ENCODE data around the gene SLC2A11. TPM values are rescaled to one million over a fixed set of nuclear protein-coding genes. Genes with fewer than 3 reads are reported as not detected.
A peak's percentile ranks its signal among the peaks of the same experiment; 100 is the strongest.

Gene SLC2A11
- total and polyA plus RNA-seq, 9 of the 15 experiments (the other 6 are each of a cell fraction or from before 2014, with no cell fraction given): 0.44 to 2.7 (median 2.1) TPM

DNA sequence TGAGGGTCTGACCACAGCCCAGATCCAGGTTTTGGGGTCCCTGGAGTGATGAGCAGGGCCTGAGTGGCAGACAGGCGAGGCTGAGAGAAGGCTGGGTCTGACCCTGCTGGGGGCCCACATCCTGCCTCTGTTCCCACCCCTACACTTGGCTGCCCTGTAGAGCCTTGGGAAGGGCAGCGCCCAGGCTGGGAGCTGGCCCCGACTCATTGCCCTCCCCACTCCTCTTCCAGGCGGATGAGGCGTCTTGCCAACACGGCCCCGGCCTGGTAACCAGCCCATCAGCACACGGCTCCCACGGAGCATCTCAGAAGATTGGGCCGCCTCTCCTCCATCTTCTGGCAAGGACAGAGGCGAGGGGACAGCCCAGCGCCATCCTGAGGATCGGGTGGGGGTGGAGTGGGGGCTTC is 23.8 kb upstream of the SLC2A11 start (continued):
- TF ChIP-seq IFI16 (CRISPR knock-in tag; IDR thresholded peaks at IDR 0.05) (no peak), DMBX1 (CRISPR knock-in tag; IDR thresholded peaks at IDR 0.05; ENCODE audit: borderline replicate concordance) (no peak)

GRCh38 chr22:23834406-23834792 is 23.3 kb upstream of the SLC2A11 start:
- no peaks in the 10 kb centered on the region for H3K9me3 ChIP-seq (replicated peaks; ENCODE audit: control insufficient read depth, insufficient read depth, low read depth, low read length)
- ATAC-seq: no peak
- H4K20me1 ChIP-seq (replicated peaks; ENCODE audit: control insufficient read depth, insufficient read depth, low read length): no peaks in the 10 kb centered on the region; the same call in 1 of the 2 replicates
- intact Hi-C loops (cut with micrococcal nuclease) (no loop called here), in situ Hi-C loops (cut with MboI) (no loop called here)
- WGBS (ENCODE audit: insufficient coverage, low coverage, missing lambda C conversion rate): 87% methylated on average over 3 of the region's 3 CpGs
- H3K4me2 ChIP-seq (ENCODE audit: insufficient read depth, low read length): no peak overlapping the region
- H3K4me3 ChIP-seq: no peak overlapping the region
- no TSS peak for BruUV-seq (replicated peaks)
- peaks cover 0 to 37% of the 10 kb centered on the region in 2 experiments; a peak in 3 of 5 replicates for H3K4me1 ChIP-seq (replicated peaks in 1 of 2; ENCODE audit: control insufficient read depth in 2 of 2, insufficient read depth in 2 of 2, low read length in 2 of 2)
- DNase-seq (ENCODE audit: extremely low read depth in 1 of 4, low spot score in 3 of 4): no peak
- peak overlapping the region in 1 of 2 experiments; percentile 26; a peak in 1 of 4 replicates for H3K9ac ChIP-seq (ENCODE audit: insufficient read depth in 1 of 2, low read depth in 2 of 2, low read length in 2 of 2)
- CTCF ChIA-PET (ENCODE audit: low intra/inter-chr PET ratio): no interaction called here
- POLR2A ChIA-PET: interaction anchor here (0.9 to 1.5 kb wide), 2 partner anchors 11 to 20 kb away, joined by 3 to 5 read pairs; no protein-coding TSS in a partner anchor
- no peaks in the 10 kb centered on the region for H3K9me1 ChIP-seq (ENCODE audit: control insufficient read depth, insufficient read depth, low read length)
- peaks cover 48% of the 10 kb centered on the region; the same call in 2 of the 3 replicates for H3K36me3 ChIP-seq (ENCODE audit: control insufficient read depth, insufficient read depth, low read length)
- no peaks in the 10 kb centered on the region for H3K27me3 ChIP-seq (ENCODE audit: control insufficient read depth in 2 of 2, insufficient read depth in 2 of 2, low read length in 2 of 2)
- H3K79me2 ChIP-seq (ENCODE audit: control insufficient read depth, insufficient read depth, low read length): no peaks in the 10 kb centered on the region
- no peak for FAIRE-seq
- no peak overlapping the region for H3K27ac ChIP-seq (ENCODE audit: extremely low read depth, low read depth, low read length)
- no peak overlapping the region for H2AFZ ChIP-seq (ENCODE audit: low read depth, low read length)
- no peak for TF ChIP-seq HDAC3 (IDR thresholded peaks at IDR 0.05; ENCODE audit: borderline replicate concordance, partially characterized antibody)
- TF ChIP-seq TRIM24 (IDR thresholded peaks at IDR 0.05): no peak
- TF ChIP-seq ZNF778 (CRISPR knock-in tag; IDR thresholded peaks at IDR 0.05): no peak
- TF ChIP-seq HDAC1 (IDR thresholded peaks at IDR 0.05): no peak
- no peak for TF ChIP-seq CBX3 (IDR thresholded peaks at IDR 0.05; ENCODE audit: borderline replicate concordance in 1 of 2, low read length in 2 of 2)
- no peak for TF ChIP-seq ZNF407 (IDR thresholded peaks at IDR 0.05; ENCODE audit: low read depth)
- TF ChIP-seq ZBTB1 (CRISPR knock-in tag; IDR thresholded peaks at IDR 0.05; ENCODE audit: borderline replicate concordance, low read depth): no peak
- no peak for TF ChIP-seq FOXA1 (IDR thresholded peaks at IDR 0.05; ENCODE audit: borderline replicate concordance)
- TF ChIP-seq CEBPG (CRISPR knock-in tag; IDR thresholded peaks at IDR 0.05): no peak
- no peak for TF ChIP-seq CEBPG (tag; conservative IDR thresholded peaks at IDR 0.05 in 1 of 2, IDR thresholded peaks at IDR 0.05 in 1 of 2)
- no peak for TF ChIP-seq BCOR (IDR thresholded peaks at IDR 0.05)
